Activated T-cell treated with anti-CD3 and anti-CD28 coated beads for 24 hours (primary cell): ENCODE results near the gene COL4A6.

ENCODE experiments used
- DNase-seq: peaks from one replicate; pipeline ENCODE4 v3.0.0-alpha.2; 2020; ENCODE audit warnings: low read depth

COL4A6 gene

DNA sequence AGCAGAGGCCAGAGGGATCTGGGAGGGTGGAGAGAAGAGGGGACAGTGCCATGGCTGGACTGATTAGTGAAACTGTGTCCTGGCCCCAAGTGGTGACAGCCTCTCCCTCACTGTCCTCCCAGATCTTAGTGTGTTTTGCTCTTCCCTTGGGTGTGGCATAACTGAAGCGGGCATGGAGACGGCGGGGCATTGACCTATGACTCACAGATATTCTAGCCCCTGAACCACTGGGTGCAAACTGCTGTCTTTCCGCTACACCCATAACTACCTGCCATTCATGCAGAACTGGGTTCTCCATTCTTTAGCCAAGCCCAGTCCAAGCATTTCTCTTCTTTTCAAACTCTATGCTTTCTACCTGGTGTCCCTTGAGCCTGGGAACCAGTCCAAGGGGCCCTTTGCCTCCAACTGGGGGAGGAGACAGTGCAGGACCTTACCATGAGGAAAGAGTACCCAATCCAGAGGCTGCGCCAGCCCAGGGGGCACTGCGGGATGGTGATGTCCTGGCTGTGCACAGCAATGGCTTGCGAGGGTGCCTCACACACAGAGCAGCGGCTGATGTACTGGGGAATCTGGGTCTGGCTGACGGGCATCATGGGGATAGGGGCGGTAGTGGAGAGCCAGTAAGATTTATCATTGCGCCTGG is 279.1 kb downstream of the COL4A6 start:
- no peak for DNase-seq

GRCh38 chrX:108157628-108158027 is 280.6 kb downstream of the COL4A6 start:
- no peak for DNase-seq

DNA sequence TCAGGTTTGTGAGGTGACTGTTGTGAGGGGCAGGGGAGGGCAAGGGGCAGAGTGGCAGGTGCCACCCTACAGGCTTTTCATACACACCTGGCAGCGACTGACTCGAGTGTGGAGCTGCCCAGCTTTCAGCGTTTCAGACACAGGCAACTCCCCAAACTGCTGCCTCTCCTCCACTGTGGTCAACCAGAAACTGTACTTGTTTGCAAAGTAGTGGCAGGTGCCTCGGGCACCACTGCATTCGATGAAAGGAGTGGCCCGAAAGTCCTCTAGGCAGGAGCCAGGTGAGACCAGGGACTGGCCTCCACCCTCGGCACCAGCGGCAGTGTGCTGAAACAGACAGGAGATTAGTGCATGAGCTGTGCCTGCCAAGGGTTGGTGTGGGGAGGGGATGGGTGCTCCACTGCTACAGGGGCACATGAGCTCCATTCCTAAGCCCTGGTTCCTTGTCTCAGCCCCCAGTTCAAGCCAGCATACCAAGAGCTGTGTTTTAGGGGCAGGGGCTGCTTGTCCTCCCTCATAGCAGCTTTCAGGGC is 281.2 kb downstream of the COL4A6 start:
- DNase-seq = no peak

GRCh38 chrX:108156082-108156481 is 282.1 kb downstream of the COL4A6 start:
- no peak for DNase-seq

DNA sequence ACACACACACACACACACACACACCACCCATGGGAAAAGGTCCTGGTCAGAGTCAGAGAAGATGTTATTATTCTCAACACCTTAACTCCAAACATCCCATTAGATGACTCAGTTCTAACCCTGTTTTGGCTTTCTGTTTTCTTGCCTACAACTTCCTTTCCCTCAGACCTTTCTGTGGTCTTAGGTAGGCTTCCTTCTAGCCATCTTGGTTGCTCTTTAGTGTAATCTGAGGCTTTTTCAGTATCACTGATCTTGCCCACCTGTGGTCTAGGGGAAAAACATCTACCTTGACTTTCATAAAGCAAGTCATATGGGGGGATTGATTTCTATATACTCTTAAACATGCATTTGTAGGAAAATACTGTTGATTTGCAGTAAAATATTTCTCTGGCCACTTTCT is 289.7 kb downstream of the COL4A6 start:
- DNase-seq = no peak

DNA sequence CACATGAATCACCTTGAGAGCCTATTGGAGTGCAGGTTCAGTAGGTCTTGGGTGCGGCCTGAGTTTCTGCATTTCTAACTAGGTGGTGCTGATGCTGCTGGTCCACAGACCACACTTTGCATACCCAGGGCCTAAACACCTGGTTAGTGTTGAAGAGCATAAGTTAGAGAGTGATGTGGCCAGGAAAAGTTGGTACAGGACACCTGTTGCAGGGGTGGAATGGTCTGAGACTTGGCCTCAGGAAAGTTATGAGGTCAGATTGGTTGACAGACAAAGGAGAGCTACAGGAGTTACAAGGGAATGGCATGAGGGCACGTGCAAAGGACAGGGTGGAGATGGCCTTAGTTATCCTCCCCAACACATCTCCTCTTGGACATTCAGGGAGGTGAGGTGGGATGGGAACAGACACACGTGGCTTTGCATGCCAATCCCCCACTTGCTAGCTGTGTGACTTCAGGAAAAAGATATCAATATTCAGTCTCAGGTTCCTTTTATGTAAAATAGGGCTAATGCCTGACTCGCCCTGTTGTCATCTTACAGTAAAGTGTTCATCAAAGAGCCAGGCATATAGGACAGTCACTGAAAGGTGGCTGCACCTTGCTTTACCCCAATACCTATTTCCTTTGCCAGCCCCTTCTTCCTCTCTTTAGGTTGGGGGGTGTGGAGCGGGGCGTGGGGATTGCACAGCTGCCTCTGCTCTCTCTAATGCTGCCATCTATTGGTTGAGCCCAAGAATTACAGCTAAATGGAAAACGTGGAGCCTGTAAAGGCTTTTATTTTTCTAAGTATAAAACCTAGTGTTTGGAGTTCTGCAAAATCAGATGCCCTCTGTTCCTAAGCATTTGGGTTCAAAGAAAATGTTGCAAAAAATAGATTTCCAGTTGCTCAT is 299.2 kb downstream of the COL4A6 start:
- DNase-seq = no peak

DNA sequence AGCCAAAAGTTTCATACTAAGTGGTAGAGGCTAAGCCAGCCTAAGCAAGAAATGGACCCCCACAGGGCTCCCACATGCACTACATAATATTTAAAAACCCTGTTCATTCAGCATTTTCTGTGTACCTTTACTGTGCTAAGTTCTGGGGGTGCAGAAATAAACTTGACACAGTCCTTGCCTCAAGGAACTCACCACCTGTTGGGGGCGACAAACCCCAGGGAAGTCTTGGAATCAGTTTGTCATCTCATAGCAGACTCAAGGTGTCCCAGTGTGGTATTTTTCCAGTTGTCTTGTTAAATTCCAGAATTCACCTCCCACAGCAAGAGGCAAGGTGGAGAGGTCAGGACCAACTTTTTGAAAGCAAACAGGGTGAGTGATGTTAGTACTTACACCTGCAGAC is 303.5 kb downstream of the COL4A6 start:
- no peak for DNase-seq

DNA sequence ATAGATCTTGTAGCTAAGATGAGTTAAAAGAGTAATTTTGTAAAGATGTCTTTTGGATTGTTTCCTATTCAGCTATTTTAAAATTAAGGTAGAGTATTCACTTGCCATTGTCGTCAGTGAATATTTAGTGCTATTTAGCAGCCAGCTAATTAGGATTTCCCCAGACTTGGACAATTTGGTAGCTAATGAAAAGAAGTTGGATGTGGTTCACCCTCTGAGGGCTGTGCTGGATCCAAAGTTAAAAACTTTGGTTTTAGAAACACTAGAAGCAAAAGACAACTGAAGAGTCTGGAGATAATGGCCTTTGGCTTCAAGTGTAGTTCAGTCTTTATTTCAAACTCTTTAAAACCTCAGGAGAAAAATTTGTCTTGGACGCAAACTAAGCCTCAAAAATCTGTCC is 305.3 kb downstream of the COL4A6 start:
- DNase-seq = no peak

GRCh38 chrX:108132034-108132433 is 306.2 kb downstream of the COL4A6 start:
- DNase-seq = no peak

DNA sequence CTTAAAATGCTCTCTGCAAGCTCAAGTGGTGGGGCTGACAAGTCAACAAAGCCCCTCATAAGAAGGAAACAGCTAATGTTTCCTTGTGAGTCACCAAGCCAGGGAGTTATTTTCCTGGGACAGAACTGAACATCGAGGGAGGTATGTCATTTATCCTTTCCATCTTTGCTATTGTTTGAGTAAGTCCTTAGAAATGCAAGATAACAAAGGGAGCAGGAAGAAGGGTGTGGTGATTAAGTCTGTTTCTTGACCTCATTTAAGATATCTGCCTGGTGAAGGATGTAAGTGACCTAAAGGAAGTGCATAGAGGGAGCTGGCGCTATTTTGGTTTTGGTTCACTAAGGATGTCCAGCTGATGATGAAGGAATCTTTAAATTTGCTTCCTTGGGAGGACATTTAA is 306.8 kb downstream of the COL4A6 start:
- no peak for DNase-seq

- no peak for DNase-seq
Observed at GRCh38 chrX:108130889-108131288, 307.3 kb downstream of the COL4A6 start.

GRCh38 chrX:108127152-108127551 is 311.1 kb downstream of the COL4A6 start:
- no peak for DNase-seq

DNA sequence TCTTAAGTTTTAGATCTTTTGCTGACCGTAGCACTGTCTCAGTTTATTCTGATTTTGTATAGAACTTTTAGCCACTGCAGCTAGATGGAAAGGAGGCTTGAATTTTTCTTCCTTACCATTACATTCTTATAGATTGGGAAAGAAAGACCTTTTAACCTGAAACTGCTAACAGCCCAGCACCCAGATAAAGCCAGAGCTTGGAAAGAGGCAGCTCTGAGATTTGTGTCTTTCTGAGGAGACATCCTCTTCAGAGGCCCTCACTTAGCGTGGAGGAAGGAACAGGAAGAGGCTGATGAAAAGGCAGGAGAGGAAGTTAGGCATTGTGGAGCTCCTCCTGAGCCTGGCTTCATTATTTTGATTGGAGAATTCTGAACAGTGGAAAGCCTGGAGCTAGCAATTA is 311.6 kb downstream of the COL4A6 start:
- DNase-seq = no peak

DNA sequence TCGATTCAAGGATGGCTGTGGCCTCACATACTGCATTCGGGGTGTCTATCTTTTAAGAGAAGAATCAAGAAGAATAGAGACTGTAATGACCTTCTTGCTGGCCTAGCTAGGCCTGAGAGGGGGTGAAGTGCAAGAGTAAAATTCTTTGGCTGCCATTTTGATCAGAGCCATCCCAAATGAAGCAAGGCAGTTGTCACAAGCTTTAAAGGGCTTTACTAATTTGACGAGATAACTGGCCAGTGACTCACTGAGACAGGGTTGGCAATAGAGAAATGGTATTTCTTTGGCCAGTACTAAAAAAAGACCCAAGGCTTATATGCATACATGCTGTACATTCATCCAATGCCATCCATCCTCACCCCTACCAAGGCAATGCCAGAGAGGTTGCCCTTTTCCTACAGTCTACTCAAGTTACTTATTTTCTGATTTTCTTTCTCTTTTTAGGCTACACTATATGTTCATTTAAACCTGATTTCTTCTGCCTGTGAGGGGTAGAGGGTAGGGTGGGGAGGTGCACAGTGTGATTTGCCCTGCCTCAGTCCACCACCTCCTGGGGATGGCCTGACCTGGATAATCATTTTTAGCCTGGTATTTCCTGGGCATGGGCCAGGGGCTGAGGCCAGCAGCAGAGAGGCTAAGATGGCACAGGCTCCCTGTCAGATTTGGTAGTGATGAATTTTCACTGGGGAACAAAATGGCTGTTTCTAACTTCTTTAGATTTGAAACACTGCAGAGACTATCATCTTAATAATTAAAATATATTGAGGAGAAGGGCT is 314.4 kb downstream of the COL4A6 start:
- no peak for DNase-seq

GRCh38 chrX:108122748-108123147 is 315.5 kb downstream of the COL4A6 start:
- no peak for DNase-seq

DNA sequence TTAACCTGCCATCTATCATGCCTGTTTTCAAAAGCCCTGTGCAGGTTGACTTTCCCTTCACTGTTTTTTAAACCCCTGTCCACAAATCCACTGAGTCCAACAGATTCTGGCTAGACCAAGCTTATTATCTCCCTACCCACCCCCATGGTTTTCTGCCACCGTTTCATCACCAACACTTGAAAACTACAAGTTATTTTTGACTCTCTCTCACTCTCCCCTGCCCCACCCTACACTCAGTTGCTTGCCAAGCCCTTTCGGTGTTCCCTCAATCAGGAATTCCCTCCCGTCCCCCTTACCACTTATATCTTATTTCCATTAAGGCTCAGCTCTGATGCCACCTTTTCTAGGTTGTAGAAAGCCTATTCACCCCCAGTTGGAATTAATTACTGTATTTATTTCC is 316.9 kb downstream of the COL4A6 start:
- no peak for DNase-seq

DNA sequence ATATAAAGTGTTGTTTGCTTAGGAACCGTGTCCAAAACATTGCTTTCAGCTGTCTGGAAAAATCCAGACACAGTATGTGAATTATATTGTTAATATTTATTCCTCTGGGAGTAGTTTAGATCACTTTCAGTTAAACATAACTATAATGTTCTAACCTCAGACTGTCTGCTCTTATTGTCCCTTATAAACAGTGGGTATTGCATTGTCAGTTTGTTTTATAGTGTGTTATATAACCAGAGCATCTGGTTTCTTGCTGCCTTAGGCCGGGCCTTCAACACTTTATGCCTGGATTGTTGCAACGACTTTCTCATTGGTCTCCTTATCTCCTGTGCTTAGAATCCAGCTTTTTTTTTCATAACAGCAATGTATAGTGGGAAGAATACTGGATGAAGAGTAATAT is 320.2 kb downstream of the COL4A6 start:
- DNase-seq = no peak

DNA sequence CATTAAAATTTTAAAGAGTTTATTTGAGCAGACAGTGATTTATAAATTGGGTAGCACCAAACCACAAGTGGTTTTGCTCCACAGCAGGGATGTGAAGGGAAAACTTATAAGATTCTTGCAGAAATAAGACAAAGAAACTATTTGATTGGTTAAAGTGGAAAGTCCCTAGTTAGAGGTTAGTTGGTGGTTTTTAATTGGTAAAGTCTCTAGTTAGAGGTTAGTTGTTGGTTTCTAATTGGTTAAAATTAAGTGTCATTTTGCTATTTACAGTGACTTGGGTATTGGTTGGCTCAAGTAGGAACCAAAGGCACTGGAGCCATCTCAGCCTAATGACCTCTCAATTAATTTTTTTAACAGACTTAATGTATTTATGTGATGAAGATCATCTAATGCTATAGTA is 323.7 kb downstream of the COL4A6 start:
- DNase-seq = no peak
